Tibial artery (tissue), 4 donors: ENCODE results near the gene GPD1.

ENCODE experiments used
- DNase-seq, 2 donors: peaks; one replicate each; pipeline ENCODE4 v3.0.0-alpha.2; 2019
- H3K27ac ChIP-seq, 2 donors: fragments of 200-600 bp; sonication (generic) in 1 of 2; 1 replicate in 1 of 2; 2 replicates in 1 of 2; pipeline ENCODE4 v1.5.1; 2018 to 2019; ENCODE audit warnings: mild to moderate bottlenecking in 1 of 2
- H3K27me3 ChIP-seq, 2 donors: fragments of 200-600 bp; sonication (generic) in 1 of 2; one replicate each; pipeline versions ENCODE4 v1.5.1 to v1.6.0; 2016 to 2019
- H3K36me3 ChIP-seq, 3 donors: fragments of 200-600 bp; sonication (generic) in 2 of 3; one replicate each; pipeline ENCODE4 v1.5.1; 2016 to 2019; ENCODE audit warnings: mild to moderate bottlenecking in 2 of 3
- H3K4me1 ChIP-seq, 4 donors: fragments of 200-600 bp; sonication (generic) in 2 of 4; 1 replicate in 3 of 4; 2 replicates in 1 of 4; pipeline ENCODE4 v1.5.1; 2016 to 2019
- H3K4me3 ChIP-seq, 2 donors: fragments of 200-600 bp; sonication (generic) in 1 of 2; 1 replicate in 1 of 2; 2 replicates in 1 of 2; pipeline ENCODE4 v1.5.1; 2018 to 2019; ENCODE audit warnings: mild to moderate bottlenecking in 2 of 2
- H3K9me3 ChIP-seq, 3 donors: fragments of 200-600 bp; sonication (generic) in 1 of 3; one replicate each; pipeline ENCODE4 v1.5.1; 2016 to 2019
- intact Hi-C: fragments of 100-400 bp; cut with DNase I; formaldehyde crosslinking; loops from one replicate; pipeline ENCODE4 v1.15.0; 2023; ENCODE audit warnings: low total_unique reads
- TF ChIP-seq, protein P1 (sequence below), 2 experiments: fragments of 200-600 bp in 1 of 2; fragments of 450-650 bp in 1 of 2; IDR thresholded peaks; one replicate each; pipeline ENCODE4 v1.5.1; 2017 to 2019; ENCODE audit warnings: antibody characterized with exemption in 2 of 2, mild to moderate bottlenecking in 1 of 2, moderate library complexity in 1 of 2

The GPD1 gene

DNA sequence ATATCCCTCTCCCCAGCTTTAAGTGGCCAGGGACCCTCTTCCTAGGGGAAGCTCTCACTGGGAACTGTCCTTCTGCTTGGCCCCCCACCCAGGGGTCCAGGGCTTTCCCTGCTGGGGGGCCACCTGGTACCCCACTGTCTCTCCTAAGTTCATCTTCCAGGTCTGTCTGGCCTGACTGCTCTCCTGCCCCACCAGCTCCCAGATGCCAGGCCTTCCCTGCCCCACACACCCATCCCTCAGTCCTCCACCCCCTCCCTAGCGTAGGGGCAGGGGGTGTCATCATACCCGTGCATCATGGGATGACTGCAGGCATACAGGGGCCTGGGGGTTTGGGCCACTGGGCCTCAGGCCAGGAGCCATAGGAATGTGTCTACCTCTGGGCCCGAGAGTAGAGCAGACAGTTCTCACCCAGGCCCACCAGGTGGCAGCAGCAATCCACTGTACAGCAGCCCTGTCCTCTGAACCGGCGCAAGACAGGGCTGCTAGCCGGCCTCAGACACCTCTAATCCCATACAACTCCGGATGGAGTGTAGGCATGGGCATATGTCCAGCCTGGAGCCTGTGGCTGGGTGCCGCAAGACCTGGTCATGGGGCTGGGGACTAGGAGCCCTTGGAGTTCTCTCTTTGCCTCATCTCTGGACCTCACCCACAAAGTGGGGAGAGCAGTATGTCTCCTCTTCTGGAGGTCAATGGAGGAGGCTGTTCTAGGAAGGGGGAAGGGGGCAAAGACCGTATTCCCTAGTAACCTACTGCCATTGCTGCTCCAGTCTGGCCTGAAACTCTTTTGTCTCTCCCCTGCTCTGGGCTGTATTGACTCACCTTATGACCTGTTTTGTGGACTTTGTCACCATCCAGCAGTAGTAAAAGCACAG lies 28.6 kb upstream of the GPD1 start:
- H3K4me3 ChIP-seq: no peak overlapping the region
- no peaks in the 10 kb centered on the region for H3K9me3 ChIP-seq
- H3K36me3 ChIP-seq: no peaks in the 10 kb centered on the region
- DNase-seq: peak; percentile 77 to 87
- H3K4me1 ChIP-seq: peaks cover 0 to 7% (median 2%) of the 10 kb centered on the region in 4 donors
- no peaks in the 10 kb centered on the region for H3K27me3 ChIP-seq
- TF ChIP-seq, protein P1, sequence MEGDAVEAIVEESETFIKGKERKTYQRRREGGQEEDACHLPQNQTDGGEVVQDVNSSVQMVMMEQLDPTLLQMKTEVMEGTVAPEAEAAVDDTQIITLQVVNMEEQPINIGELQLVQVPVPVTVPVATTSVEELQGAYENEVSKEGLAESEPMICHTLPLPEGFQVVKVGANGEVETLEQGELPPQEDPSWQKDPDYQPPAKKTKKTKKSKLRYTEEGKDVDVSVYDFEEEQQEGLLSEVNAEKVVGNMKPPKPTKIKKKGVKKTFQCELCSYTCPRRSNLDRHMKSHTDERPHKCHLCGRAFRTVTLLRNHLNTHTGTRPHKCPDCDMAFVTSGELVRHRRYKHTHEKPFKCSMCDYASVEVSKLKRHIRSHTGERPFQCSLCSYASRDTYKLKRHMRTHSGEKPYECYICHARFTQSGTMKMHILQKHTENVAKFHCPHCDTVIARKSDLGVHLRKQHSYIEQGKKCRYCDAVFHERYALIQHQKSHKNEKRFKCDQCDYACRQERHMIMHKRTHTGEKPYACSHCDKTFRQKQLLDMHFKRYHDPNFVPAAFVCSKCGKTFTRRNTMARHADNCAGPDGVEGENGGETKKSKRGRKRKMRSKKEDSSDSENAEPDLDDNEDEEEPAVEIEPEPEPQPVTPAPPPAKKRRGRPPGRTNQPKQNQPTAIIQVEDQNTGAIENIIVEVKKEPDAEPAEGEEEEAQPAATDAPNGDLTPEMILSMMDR (IDR thresholded peaks at IDR 0.05): peak; percentile 95
- H3K27ac ChIP-seq: no peak overlapping the region
- intact Hi-C loops: loop anchor here (5.0 kb wide), 2 partner anchors 97 to 242 kb away; no protein-coding TSS in a partner anchor

- intact Hi-C loops: loop anchor here (5.0 kb wide), 1 partner anchor 97 kb away; no protein-coding TSS in a partner anchor
- TF ChIP-seq, protein P1 (IDR thresholded peaks at IDR 0.05): no peak
- DNase-seq: no peak
- no peak overlapping the region for H3K27ac ChIP-seq
- H3K36me3 ChIP-seq: no peaks in the 10 kb centered on the region
- H3K4me3 ChIP-seq: no peak overlapping the region
- peaks cover 0 to 8% (median 2%) of the 10 kb centered on the region in 4 donors for H3K4me1 ChIP-seq
- no peaks in the 10 kb centered on the region for H3K27me3 ChIP-seq
- H3K9me3 ChIP-seq: no peaks in the 10 kb centered on the region
Observed at GRCh38 chr12:50075808-50076170, 28.0 kb upstream of the GPD1 start.

DNA sequence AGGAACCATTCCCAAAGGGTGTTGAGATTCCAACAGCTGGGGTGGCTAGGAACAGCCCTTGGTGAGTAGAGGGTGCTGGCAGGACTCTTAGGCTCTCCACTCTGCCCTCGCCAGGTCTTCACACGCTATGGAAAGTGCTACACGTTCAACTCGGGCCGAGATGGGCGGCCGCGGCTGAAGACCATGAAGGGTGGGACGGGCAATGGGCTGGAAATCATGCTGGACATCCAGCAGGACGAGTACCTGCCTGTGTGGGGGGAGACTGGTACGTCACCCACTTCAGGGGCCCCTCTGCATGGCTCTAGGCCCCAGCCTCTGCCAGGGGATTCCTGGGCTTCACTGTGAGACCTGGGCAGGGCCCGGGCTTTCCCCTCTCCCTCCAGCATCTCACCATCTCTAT lies 26.7 kb upstream of the GPD1 start:
- no peak for DNase-seq
- no peak overlapping the region for H3K4me3 ChIP-seq
- H3K9me3 ChIP-seq: no peaks in the 10 kb centered on the region
- H3K27ac ChIP-seq: no peak overlapping the region
- no peaks in the 10 kb centered on the region for H3K36me3 ChIP-seq
- H3K4me1 ChIP-seq: peaks cover 0 to 13% (median 2%) of the 10 kb centered on the region in 4 donors
- TF ChIP-seq, protein P1 (IDR thresholded peaks at IDR 0.05): no peak
- H3K27me3 ChIP-seq: no peaks in the 10 kb centered on the region
- intact Hi-C loops: loop anchor here (5.0 kb wide), 1 partner anchor 95 kb away; no protein-coding TSS in a partner anchor

GRCh38 chr12:50078281-50078680 lies 25.5 kb upstream of the GPD1 start:
- Histone ChIP-seq H3K36me3 (no peaks in the 10 kb centered on the region), H3K4me1 (peaks cover 0 to 13% (median 2%) of the 10 kb centered on the region in 4 donors), H3K9me3 (no peaks in the 10 kb centered on the region), H3K27me3 (no peaks in the 10 kb centered on the region), H3K4me3 (no peak overlapping the region), H3K27ac (no peak overlapping the region)
- intact Hi-C loops: loop anchor here (5.0 kb wide), 1 partner anchor 94 kb away; no protein-coding TSS in a partner anchor
- DNase-seq: no peak
- TF ChIP-seq, protein P1 (IDR thresholded peaks at IDR 0.05): no peak

DNA sequence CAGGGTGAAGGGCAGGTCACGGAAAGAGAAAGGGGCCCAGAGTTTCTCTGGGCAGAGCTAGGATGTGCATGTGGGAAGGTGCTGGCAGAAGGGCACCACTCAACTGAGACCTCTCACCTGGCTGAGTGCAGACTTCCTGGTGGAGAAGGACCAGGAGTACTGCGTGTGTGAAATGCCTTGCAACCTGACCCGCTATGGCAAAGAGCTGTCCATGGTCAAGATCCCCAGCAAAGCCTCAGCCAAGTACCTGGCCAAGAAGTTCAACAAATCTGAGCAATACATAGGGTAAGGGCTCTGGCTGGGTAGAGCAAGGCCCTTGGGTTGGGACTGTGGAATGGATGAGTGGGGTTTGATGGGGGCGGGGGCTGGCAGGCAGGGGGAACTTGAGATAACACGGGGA lies 24.0 kb upstream of the GPD1 start:
- TF ChIP-seq, protein P1 (IDR thresholded peaks at IDR 0.05): no peak
- no peak overlapping the region for H3K4me3 ChIP-seq
- peaks cover 0 to 18% (median 9%) of the 10 kb centered on the region in 4 donors for H3K4me1 ChIP-seq
- H3K27ac ChIP-seq: no peak overlapping the region
- DNase-seq: no peak
- H3K36me3 ChIP-seq: no peaks in the 10 kb centered on the region
- intact Hi-C loops: loop anchor here (5.0 kb wide), 1 partner anchor 93 kb away; no protein-coding TSS in a partner anchor
- H3K27me3 ChIP-seq: no peaks in the 10 kb centered on the region
- no peaks in the 10 kb centered on the region for H3K9me3 ChIP-seq
